Endodermal cell (in vitro differentiated cells): Measurements from ENCODE around the gene BPIFA1. TPM values are rescaled to one million over a fixed set of nuclear protein-coding genes. Genes with fewer than 3 reads are reported as not detected.
A peak's percentile ranks its signal among the peaks of the same experiment; 100 is the strongest.

ENCODE experiments used
- DNase-seq: peaks from one replicate; pipeline ENCODE4 v3.0.0-alpha.2; 2017
- H3K27ac ChIP-seq: 2 replicates; pipeline ENCODE4 v1.5.1; 2013; ENCODE audit warnings: mild to moderate bottlenecking, low read depth, low read length, moderate library complexity
- H3K27me3 ChIP-seq: 2 replicates; pipeline ENCODE4 v1.6.1; 2013; ENCODE audit warnings: mild to moderate bottlenecking, low read length, moderate library complexity; ENCODE audit not compliant: insufficient read depth, control insufficient read depth, poor library complexity, severe bottlenecking
- H3K36me3 ChIP-seq: 2 replicates; pipeline ENCODE4 v1.7.0; 2013; ENCODE audit warnings: mild to moderate bottlenecking, low read length, moderate library complexity; ENCODE audit not compliant: control insufficient read depth, insufficient read depth
- H3K4me1 ChIP-seq: one replicate; pipeline ENCODE4 v1.7.0; 2013; ENCODE audit warnings: low read length; ENCODE audit not compliant: control insufficient read depth, insufficient read depth
- H3K4me3 ChIP-seq: 2 replicates; pipeline ENCODE4 v1.5.1; 2013; ENCODE audit warnings: mild to moderate bottlenecking, low read length, moderate library complexity
- H3K9ac ChIP-seq: 2 replicates; pipeline ENCODE4 v1.6.1; 2013; ENCODE audit warnings: mild to moderate bottlenecking, low read length, moderate library complexity; ENCODE audit not compliant: poor library complexity, severe bottlenecking; ENCODE audit errors: extremely low read depth
- H3K9me3 ChIP-seq: 2 replicates; pipeline ENCODE4 v1.6.1; 2013; ENCODE audit warnings: mild to moderate bottlenecking, low read length, moderate library complexity; ENCODE audit not compliant: control insufficient read depth
- H3K27ac Mint-ChIP-seq: 2 replicates; pipeline ENCODE4 v1.8.0; 2020; ENCODE audit warnings: mixed read lengths
- H3K27me3 Mint-ChIP-seq: 2 replicates; pipeline ENCODE4 v1.8.0; 2021; ENCODE audit warnings: mild to moderate bottlenecking, mixed read lengths; ENCODE audit not compliant: insufficient read depth
- H3K36me3 Mint-ChIP-seq: 2 replicates; pipeline ENCODE4 v1.8.0; 2020; ENCODE audit warnings: low read depth, mixed read lengths
- H3K4me1 Mint-ChIP-seq: 2 replicates; pipeline ENCODE4 v1.8.0; 2020; ENCODE audit warnings: mixed read lengths
- H3K4me3 Mint-ChIP-seq: 2 replicates; pipeline ENCODE4 v1.8.0; 2020; ENCODE audit warnings: mild to moderate bottlenecking, moderate library complexity, mixed read lengths
- H3K9me3 Mint-ChIP-seq: 2 replicates; pipeline ENCODE4 v1.8.0; 2020; ENCODE audit warnings: mild to moderate bottlenecking, mixed read lengths
- CTCF ChIP-seq: fragments of 200-600 bp; sonication (generic); conservative IDR thresholded peaks from 2 replicates; pipeline ENCODE4 v1.5.0; 2021; ENCODE audit warnings: antibody characterized with exemption, mild to moderate bottlenecking
- WGBS, 2 experiments: methylation state at CpG; one replicate each; pipeline versions ENCODE4 v1.1.5 to v1.1.7; 2013; ENCODE audit warnings: missing lambda C conversion rate in 2 of 2, mixed read lengths in 1 of 2; ENCODE audit not compliant: insufficient coverage in 1 of 2, insufficient read length in 1 of 2; 5-methylcytosine and 5-hydroxymethylcytosine counted together
- total RNA-seq, 2 donors: library from RNA; stranded (reverse); fragmentation: NEBNext Ultra II Directional in 1 of 2; extraction: Animal tissue kit (Norgen Biotek cat#: 25700) in 1 of 2; gene quantifications; 2 replicates in 1 of 2; 3 replicates in 1 of 2; pipeline ENCODE4 v1.2.1, GENCODE V29; 2021

BPIFA1 gene
- total RNA-seq, 2 donors from 2014 or later: 1.4 TPM; not detected in 1

GRCh38 chr20:33250666-33251065, 14.9 kb downstream of the BPIFA1 start:
- no peak overlapping the region for H3K9ac ChIP-seq
- TF ChIP-seq CTCF: no peak
- no peaks in the 10 kb centered on the region for H3K4me1 ChIP-seq
- H3K27me3 ChIP-seq: no peaks in the 10 kb centered on the region
- DNase-seq: no peak
- H3K36me3 ChIP-seq: no peaks in the 10 kb centered on the region
- Mint-ChIP-seq H3K27ac (no peak overlapping the region), H3K27me3 (peaks cover 10% of the 10 kb centered on the region), H3K4me3 (no peak overlapping the region), H3K4me1 (no peaks in the 10 kb centered on the region), H3K9me3 (peaks cover 10% of the 10 kb centered on the region), H3K36me3 (no peaks in the 10 kb centered on the region)
- no peak overlapping the region for H3K27ac ChIP-seq
- 75 to 86% methylated on average over 1 to 2 of the region's 2 CpGs for WGBS, 2 experiments
- peaks cover 14% of the 10 kb centered on the region for H3K9me3 ChIP-seq
- no peak overlapping the region for H3K4me3 ChIP-seq

- no peak for TF ChIP-seq CTCF
- Histone ChIP-seq H3K4me3 (no peak overlapping the region), H3K4me1 (no peaks in the 10 kb centered on the region), H3K27ac (no peak overlapping the region), H3K9me3 (peaks cover 22% of the 10 kb centered on the region), H3K36me3 (no peaks in the 10 kb centered on the region), H3K9ac (no peak overlapping the region), H3K27me3 (peaks cover 4% of the 10 kb centered on the region)
- peak; percentile 0 for DNase-seq
- H3K4me3 Mint-ChIP-seq: no peak overlapping the region
- no peaks in the 10 kb centered on the region for H3K4me1 Mint-ChIP-seq
- H3K9me3 Mint-ChIP-seq: peaks cover 10% of the 10 kb centered on the region
- no peaks in the 10 kb centered on the region for H3K36me3 Mint-ChIP-seq
- 86 to 96% methylated on average over 3 of the region's 3 CpGs for WGBS, 2 experiments
- H3K27ac Mint-ChIP-seq: no peak overlapping the region
- peaks cover 13% of the 10 kb centered on the region for H3K27me3 Mint-ChIP-seq
Measured at GRCh38 chr20:33251496-33251895, 15.7 kb downstream of the BPIFA1 start.

- no peak overlapping the region for H3K4me3 ChIP-seq
- Mint-ChIP-seq H3K4me1 (no peaks in the 10 kb centered on the region), H3K36me3 (no peaks in the 10 kb centered on the region), H3K9me3 (peaks cover 10% of the 10 kb centered on the region), H3K4me3 (no peak overlapping the region), H3K27ac (no peak overlapping the region), H3K27me3 (peaks cover 15% of the 10 kb centered on the region)
- WGBS, 2 experiments: 92 to 100% methylated on average over 1 to 3 of the region's 3 CpGs
- peaks cover 7% of the 10 kb centered on the region for H3K27me3 ChIP-seq
- peaks cover 22% of the 10 kb centered on the region for H3K9me3 ChIP-seq
- no peaks in the 10 kb centered on the region for H3K36me3 ChIP-seq
- no peak for DNase-seq
- no peak overlapping the region for H3K27ac ChIP-seq
- no peak overlapping the region for H3K9ac ChIP-seq
- no peak for TF ChIP-seq CTCF
- H3K4me1 ChIP-seq: no peaks in the 10 kb centered on the region
Measured at GRCh38 chr20:33252460-33252859, 16.7 kb downstream of the BPIFA1 start.
